CD4-positive, alpha-beta memory T cell (primary cell): Measurements from ENCODE around the gene THSD7B. TPM values are rescaled to one million over a fixed set of nuclear protein-coding genes. Genes with fewer than 3 reads are reported as not detected.

Source experiments
- CTCF ChIA-PET: fragments of 350-600 bp; sonication (Branson Sonifier 250); formaldehyde crosslinking; loops from one replicate; lab custom pipeline; 2021; ENCODE audit warnings: inconsistent platforms; ENCODE audit not compliant: partially characterized antibody; lab: Charles Lee
- POLR2A ChIA-PET: fragments of 350-600 bp; sonication (Branson Sonifier 250); formaldehyde crosslinking; loops from one replicate; lab custom pipeline; 2021; ENCODE audit not compliant: partially characterized antibody; lab: Charles Lee
- DNase-seq, 5 donors: peaks; one replicate each; pipeline versions ENCODE4 v3.0.0 to v3.0.0-alpha.2; 2020 to 2022; ENCODE audit warnings: mixed read lengths in 1 of 5
- H3K27ac ChIP-seq: one replicate; pipeline ENCODE4 v1.7.0; 2013; ENCODE audit warnings: low read depth, low read length
- H3K27me3 ChIP-seq: 2 replicates; pipeline ENCODE4 v1.7.0; 2013; ENCODE audit warnings: mild to moderate bottlenecking, low read length, moderate library complexity; ENCODE audit not compliant: insufficient read depth
- H3K36me3 ChIP-seq: 2 replicates; pipeline ENCODE4 v1.7.0; 2013; ENCODE audit warnings: mild to moderate bottlenecking, low read length, moderate library complexity; ENCODE audit not compliant: insufficient read depth
- H3K4me1 ChIP-seq: 2 replicates; pipeline ENCODE4 v1.7.0; 2013; ENCODE audit warnings: mild to moderate bottlenecking, low read length, moderate library complexity; ENCODE audit not compliant: insufficient read depth
- H3K4me3 ChIP-seq, 2 donors: one replicate each; pipeline ENCODE4 v1.7.0; 2013; ENCODE audit warnings: low read length in 2 of 2, mild to moderate bottlenecking in 1 of 2
- H3K9me3 ChIP-seq, 2 donors: one replicate each; pipeline ENCODE4 v1.7.0; 2013; ENCODE audit warnings: low read length in 2 of 2, control low read depth in 1 of 2; ENCODE audit not compliant: control insufficient read depth in 1 of 2
- H3K27ac Mint-ChIP-seq, 7 donors: one replicate each; pipeline ENCODE4 v1.8.0; 2020 to 2021; ENCODE audit warnings: mixed read lengths in 7 of 7, mild to moderate bottlenecking in 6 of 7, inconsistent platforms in 3 of 7, moderate library complexity in 3 of 7
- H3K27me3 Mint-ChIP-seq, 2 donors: one replicate each; pipeline ENCODE4 v1.8.0; 2020 to 2021; ENCODE audit warnings: mixed read lengths in 2 of 2
- H3K36me3 Mint-ChIP-seq, 2 donors: one replicate each; pipeline ENCODE4 v1.8.0; 2020 to 2021; ENCODE audit warnings: mixed read lengths in 2 of 2, inconsistent platforms in 1 of 2, mild to moderate bottlenecking in 1 of 2
- H3K4me1 Mint-ChIP-seq, 4 donors: one replicate each; pipeline ENCODE4 v1.8.0; 2020 to 2021; ENCODE audit warnings: mixed read lengths in 4 of 4, mild to moderate bottlenecking in 1 of 4
- H3K4me3 Mint-ChIP-seq, 8 donors: one replicate each; pipeline ENCODE4 v1.8.0; 2020 to 2021; ENCODE audit warnings: mixed read lengths in 8 of 8, mild to moderate bottlenecking in 7 of 8, moderate library complexity in 6 of 8, inconsistent platforms in 3 of 8
- H3K9me3 Mint-ChIP-seq, 8 donors: one replicate each; pipeline ENCODE4 v1.8.0; 2020 to 2021; ENCODE audit warnings: mixed read lengths in 8 of 8, mild to moderate bottlenecking in 5 of 8, inconsistent platforms in 3 of 8, moderate library complexity in 1 of 8
- intact Hi-C: fragments of 100-400 bp; cut with micrococcal nuclease; formaldehyde crosslinking; loops from one replicate; pipeline ENCODE4 v1.15.1; 2023
- polyA plus RNA-seq, 2 donors: library from polyadenylated mRNA; unstranded; fragments of 300-500 nt; fragmentation: Illumina TruSeq; gene quantifications; one replicate each; pipeline ENCODE4 v1.2.3, GENCODE V29; 2021
- total RNA-seq, 2 experiments: library from RNA; stranded (reverse); gene quantifications; one replicate each; pipeline ENCODE4 v1.2.3, GENCODE V29; 2021

THSD7B gene
- total and polyA plus RNA-seq, 4 experiments from 2014 or later = not detected

DNA sequence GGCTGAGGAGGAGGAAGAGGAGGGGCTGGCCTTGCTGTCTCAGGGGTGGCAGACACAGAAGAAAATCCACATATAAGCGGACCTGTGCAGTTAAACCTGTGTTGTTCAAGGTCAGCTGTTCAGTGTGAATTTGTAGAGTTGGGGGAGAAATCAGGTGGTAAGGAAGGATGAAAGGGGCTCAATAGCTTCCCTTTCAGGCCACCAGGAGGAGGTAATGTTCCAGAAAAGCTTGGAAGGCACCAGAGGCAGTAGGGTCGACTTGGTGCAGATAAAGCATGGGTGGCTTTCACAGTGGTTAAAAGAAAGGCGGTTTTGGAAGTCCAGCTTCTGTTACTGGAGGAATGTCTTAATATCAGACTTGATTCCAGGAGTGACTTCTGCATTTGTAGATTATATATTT, 167.4 kb downstream of the THSD7B start:
- H3K4me3 ChIP-seq = no peak overlapping the region
- no peaks in the 10 kb centered on the region for H3K4me1 ChIP-seq
- Mint-ChIP-seq H3K27me3 (peaks cover 0 to 3% of the 10 kb centered on the region in 2 donors), H3K4me3 (no peak overlapping the region), H3K9me3 (peaks cover 0 to 4% (median 0%) of the 10 kb centered on the region in 8 donors), H3K4me1 (no peaks in the 10 kb centered on the region), H3K36me3 (no peaks in the 10 kb centered on the region), H3K27ac (no peak overlapping the region)
- no peaks in the 10 kb centered on the region for H3K9me3 ChIP-seq
- no peak for DNase-seq
- ChIA-PET CTCF (no interaction called here), POLR2A (no interaction called here)
- no peak overlapping the region for H3K27ac ChIP-seq
- no peaks in the 10 kb centered on the region for H3K36me3 ChIP-seq
- intact Hi-C loops = no loop called here
- H3K27me3 ChIP-seq = no peaks in the 10 kb centered on the region

DNA sequence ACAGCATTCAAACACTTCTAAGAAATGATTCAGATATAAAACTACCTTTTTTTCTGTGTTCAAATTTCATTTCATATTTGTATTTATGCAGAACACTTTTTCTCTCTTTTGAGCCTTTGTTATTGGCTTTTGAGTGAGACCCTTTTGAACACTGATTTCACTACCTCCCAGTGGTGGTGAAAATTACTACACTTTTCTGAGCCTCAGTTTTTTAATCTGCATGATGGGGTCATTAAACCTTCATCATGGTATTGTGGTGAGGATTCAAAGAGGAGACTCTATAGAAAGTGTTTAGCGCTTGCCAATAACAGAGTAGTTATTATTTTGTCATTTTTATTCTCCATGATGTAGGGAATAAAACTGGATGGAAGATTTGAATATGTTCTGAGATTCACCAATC, 169.8 kb downstream of the THSD7B start:
- Histone ChIP-seq H3K27ac (no peak overlapping the region), H3K4me1 (no peaks in the 10 kb centered on the region), H3K27me3 (no peaks in the 10 kb centered on the region), H3K36me3 (no peaks in the 10 kb centered on the region), H3K4me3 (no peak overlapping the region), H3K9me3 (no peaks in the 10 kb centered on the region)
- Mint-ChIP-seq H3K36me3 (no peaks in the 10 kb centered on the region), H3K27me3 (peaks cover 0 to 3% of the 10 kb centered on the region in 2 donors), H3K4me3 (no peak overlapping the region), H3K4me1 (no peaks in the 10 kb centered on the region), H3K27ac (no peak overlapping the region), H3K9me3 (peaks cover 0 to 2% (median 0%) of the 10 kb centered on the region in 8 donors)
- intact Hi-C loops = no loop called here
- DNase-seq = no peak
- CTCF ChIA-PET = no interaction called here
- POLR2A ChIA-PET = no interaction called here

DNA sequence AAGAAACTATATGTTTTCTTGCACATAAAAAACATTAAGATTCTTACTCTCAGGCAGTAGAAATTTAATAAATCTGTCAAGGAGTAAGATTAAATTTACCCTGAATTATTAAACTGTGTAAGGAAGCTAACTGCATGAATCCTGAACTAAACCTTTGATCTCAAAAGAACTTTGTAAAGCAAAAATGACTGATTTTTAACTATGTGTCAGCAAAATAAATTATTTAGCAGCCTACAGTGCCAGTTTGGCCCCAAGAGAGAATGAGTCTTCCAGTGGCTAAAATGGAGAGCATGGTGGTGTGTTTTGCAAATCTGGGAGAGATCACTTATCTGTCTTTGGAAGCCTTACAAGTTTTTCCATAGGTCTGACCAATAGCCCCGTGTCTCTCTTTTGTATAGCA, 190.7 kb downstream of the THSD7B start:
- Mint-ChIP-seq H3K36me3 (no peaks in the 10 kb centered on the region), H3K27me3 (no peaks in the 10 kb centered on the region), H3K27ac (no peak overlapping the region), H3K4me3 (no peak overlapping the region), H3K9me3 (peaks cover 0 to 6% (median 0%) of the 10 kb centered on the region in 8 donors), H3K4me1 (no peaks in the 10 kb centered on the region)
- ChIA-PET CTCF (no interaction called here), POLR2A (no interaction called here)
- no peaks in the 10 kb centered on the region for H3K9me3 ChIP-seq
- no peaks in the 10 kb centered on the region for H3K27me3 ChIP-seq
- DNase-seq = no peak
- no peaks in the 10 kb centered on the region for H3K4me1 ChIP-seq
- intact Hi-C loops = no loop called here
- H3K36me3 ChIP-seq = no peaks in the 10 kb centered on the region
- no peak overlapping the region for H3K4me3 ChIP-seq
- no peak overlapping the region for H3K27ac ChIP-seq

DNA sequence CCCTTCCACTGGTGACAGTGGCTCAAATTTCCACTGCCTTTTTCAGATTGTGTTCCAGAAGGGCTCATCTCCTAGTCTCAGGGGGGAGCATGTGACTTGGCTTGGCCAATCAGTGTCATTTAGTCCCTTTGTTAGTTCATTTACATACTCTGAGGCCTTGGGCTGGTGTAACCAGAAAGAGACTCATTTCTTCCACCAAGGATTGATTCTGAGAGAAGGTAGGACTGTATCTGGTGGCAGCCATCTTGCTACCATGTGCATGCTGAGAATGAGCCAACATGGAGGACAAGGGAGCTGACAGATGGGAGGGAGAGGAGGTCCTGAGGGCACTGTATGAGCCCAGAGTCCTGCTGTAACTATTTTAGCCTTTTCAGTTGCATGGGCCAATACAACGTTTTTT, 191.7 kb downstream of the THSD7B start:
- ChIA-PET POLR2A (no interaction called here), CTCF (no interaction called here)
- H3K27ac Mint-ChIP-seq = no peak overlapping the region
- no peak for DNase-seq
- H3K27ac ChIP-seq = no peak overlapping the region
- no peaks in the 10 kb centered on the region for H3K27me3 ChIP-seq
- no peaks in the 10 kb centered on the region for H3K9me3 ChIP-seq
- no peak overlapping the region for H3K4me3 ChIP-seq
- no peaks in the 10 kb centered on the region for H3K4me1 ChIP-seq
- H3K36me3 ChIP-seq = no peaks in the 10 kb centered on the region
- H3K4me1 Mint-ChIP-seq = no peaks in the 10 kb centered on the region
- H3K4me3 Mint-ChIP-seq = no peak overlapping the region
- peaks cover 0 to 6% (median 0%) of the 10 kb centered on the region in 8 donors for H3K9me3 Mint-ChIP-seq
- H3K27me3 Mint-ChIP-seq = no peaks in the 10 kb centered on the region
- no peaks in the 10 kb centered on the region for H3K36me3 Mint-ChIP-seq
- intact Hi-C loops = no loop called here

DNA sequence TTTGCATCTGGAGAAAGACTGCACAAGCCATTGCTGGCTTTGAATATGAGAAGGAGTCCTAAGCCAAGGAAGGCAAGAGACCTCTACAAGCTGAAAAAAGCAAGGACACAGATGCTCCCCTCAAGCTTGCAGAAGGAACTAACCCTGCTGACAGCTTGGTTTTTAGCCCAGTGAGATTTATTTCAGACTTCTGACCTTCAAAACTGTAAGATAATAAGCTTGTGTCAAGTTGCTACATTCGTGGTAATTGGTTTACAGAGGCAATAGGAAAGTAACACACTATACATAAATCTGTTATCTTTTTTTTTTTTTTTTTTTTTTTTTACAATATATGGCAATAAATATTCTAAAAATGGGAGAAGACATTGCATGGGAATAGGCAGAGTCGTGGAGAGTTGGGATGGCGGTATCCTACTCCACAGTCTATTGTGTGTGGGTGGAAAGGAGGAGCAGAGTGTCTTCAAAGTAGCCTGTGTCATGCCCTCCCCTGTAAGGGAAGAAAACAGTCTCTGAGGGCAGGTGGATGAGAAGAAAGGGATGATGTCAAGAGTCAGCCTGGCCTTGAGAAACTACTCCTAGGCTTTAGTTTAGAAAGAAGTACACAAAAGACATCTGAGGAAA, 196.9 kb downstream of the THSD7B start:
- Histone ChIP-seq H3K4me1 (no peaks in the 10 kb centered on the region), H3K27me3 (no peaks in the 10 kb centered on the region), H3K36me3 (no peaks in the 10 kb centered on the region), H3K27ac (no peak overlapping the region), H3K9me3 (no peaks in the 10 kb centered on the region), H3K4me3 (no peak overlapping the region)
- Mint-ChIP-seq H3K36me3 (no peaks in the 10 kb centered on the region), H3K27ac (no peak overlapping the region), H3K27me3 (no peaks in the 10 kb centered on the region), H3K4me1 (no peaks in the 10 kb centered on the region), H3K9me3 (peaks cover 0 to 8% (median 0%) of the 10 kb centered on the region in 8 donors), H3K4me3 (no peak overlapping the region)
- no peak for DNase-seq
- intact Hi-C loops = no loop called here
- ChIA-PET CTCF (interaction anchor here (0.7 kb wide), 1 partner anchor 22 kb away, joined by 3 read pairs; no protein-coding TSS in a partner anchor), POLR2A (no interaction called here)

DNA sequence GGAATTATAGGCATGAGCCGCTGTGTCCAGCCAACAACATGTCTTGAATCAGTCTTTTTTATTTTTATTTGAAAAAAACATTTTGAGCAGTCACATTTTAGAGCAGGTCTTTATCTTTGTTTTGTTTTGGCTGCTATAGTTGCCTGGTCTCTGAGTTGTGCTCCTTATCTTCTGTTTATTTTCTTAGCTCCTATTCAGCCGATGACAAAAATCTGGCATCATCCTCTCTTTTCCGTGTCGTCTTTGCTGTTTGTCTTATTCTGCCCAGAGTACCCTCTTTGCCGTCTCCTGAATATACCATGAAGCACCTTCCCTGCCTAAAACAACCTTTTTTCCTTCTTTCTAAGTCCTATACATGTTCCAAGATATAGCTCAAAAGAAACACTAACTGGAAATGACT, 201.1 kb downstream of the THSD7B start:
- Histone ChIP-seq H3K36me3 (no peaks in the 10 kb centered on the region), H3K27me3 (no peaks in the 10 kb centered on the region), H3K4me1 (no peaks in the 10 kb centered on the region), H3K27ac (no peak overlapping the region), H3K9me3 (no peaks in the 10 kb centered on the region), H3K4me3 (no peak overlapping the region)
- ChIA-PET CTCF (interaction anchor here (0.5 kb wide), 1 partner anchor 12 kb away, joined by 3 read pairs; no protein-coding TSS in a partner anchor), POLR2A (no interaction called here)
- intact Hi-C loops = no loop called here
- H3K27me3 Mint-ChIP-seq = no peaks in the 10 kb centered on the region
- H3K36me3 Mint-ChIP-seq = no peaks in the 10 kb centered on the region
- no peak overlapping the region for H3K27ac Mint-ChIP-seq
- H3K4me3 Mint-ChIP-seq = no peak overlapping the region
- peaks cover 0 to 4% (median 0%) of the 10 kb centered on the region in 8 donors for H3K9me3 Mint-ChIP-seq
- no peaks in the 10 kb centered on the region for H3K4me1 Mint-ChIP-seq
- DNase-seq = no peak

DNA sequence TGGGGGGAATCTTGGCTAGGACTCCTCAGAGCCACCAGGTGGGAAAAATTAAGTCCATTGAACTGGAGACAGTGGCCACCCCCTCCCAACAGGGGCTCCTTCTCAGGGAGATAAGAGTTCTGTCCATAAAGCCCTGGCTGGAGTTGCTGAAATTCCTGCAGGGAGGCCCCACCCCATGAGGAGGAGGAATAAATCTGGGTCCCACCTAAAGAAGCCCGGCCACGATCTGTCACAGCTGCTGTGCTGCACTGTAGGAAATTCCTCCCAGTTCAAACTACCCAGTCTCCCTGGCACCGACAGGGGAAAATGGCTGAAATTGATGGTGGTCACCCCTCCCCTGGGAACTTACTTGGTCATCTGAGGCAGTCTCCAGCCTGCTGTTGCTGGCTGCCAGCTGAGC, 215.0 kb downstream of the THSD7B start:
- Mint-ChIP-seq H3K27me3 (peaks cover 0 to 2% of the 10 kb centered on the region in 2 donors), H3K4me3 (no peak overlapping the region), H3K4me1 (no peaks in the 10 kb centered on the region), H3K36me3 (no peaks in the 10 kb centered on the region), H3K9me3 (peaks cover 0 to 8% (median under 1%) of the 10 kb centered on the region in 8 donors), H3K27ac (no peak overlapping the region)
- Histone ChIP-seq H3K4me1 (no peaks in the 10 kb centered on the region), H3K4me3 (no peak overlapping the region), H3K27ac (no peak overlapping the region), H3K9me3 (no peaks in the 10 kb centered on the region), H3K27me3 (no peaks in the 10 kb centered on the region), H3K36me3 (no peaks in the 10 kb centered on the region)
- intact Hi-C loops = no loop called here
- CTCF ChIA-PET = no interaction called here
- POLR2A ChIA-PET = no interaction called here
- DNase-seq = no peak
